Measurements from ENCODE around the gene SERINC5. TPM values are rescaled to one million over a fixed set of nuclear protein-coding genes. Genes with fewer than 3 reads are reported as not detected.

SERINC5 gene
- total RNA-seq, 4 donors from 2014 or later: 9.7 to 21.7 (median 17.3) TPM

- TF ChIP-seq, protein P1, sequence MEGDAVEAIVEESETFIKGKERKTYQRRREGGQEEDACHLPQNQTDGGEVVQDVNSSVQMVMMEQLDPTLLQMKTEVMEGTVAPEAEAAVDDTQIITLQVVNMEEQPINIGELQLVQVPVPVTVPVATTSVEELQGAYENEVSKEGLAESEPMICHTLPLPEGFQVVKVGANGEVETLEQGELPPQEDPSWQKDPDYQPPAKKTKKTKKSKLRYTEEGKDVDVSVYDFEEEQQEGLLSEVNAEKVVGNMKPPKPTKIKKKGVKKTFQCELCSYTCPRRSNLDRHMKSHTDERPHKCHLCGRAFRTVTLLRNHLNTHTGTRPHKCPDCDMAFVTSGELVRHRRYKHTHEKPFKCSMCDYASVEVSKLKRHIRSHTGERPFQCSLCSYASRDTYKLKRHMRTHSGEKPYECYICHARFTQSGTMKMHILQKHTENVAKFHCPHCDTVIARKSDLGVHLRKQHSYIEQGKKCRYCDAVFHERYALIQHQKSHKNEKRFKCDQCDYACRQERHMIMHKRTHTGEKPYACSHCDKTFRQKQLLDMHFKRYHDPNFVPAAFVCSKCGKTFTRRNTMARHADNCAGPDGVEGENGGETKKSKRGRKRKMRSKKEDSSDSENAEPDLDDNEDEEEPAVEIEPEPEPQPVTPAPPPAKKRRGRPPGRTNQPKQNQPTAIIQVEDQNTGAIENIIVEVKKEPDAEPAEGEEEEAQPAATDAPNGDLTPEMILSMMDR (IDR thresholded peaks at IDR 0.05; ENCODE audit: low read depth): no peak
Observed at GRCh38 chr5:80193401-80193800, 62.4 kb downstream of the SERINC5 start.

DNA sequence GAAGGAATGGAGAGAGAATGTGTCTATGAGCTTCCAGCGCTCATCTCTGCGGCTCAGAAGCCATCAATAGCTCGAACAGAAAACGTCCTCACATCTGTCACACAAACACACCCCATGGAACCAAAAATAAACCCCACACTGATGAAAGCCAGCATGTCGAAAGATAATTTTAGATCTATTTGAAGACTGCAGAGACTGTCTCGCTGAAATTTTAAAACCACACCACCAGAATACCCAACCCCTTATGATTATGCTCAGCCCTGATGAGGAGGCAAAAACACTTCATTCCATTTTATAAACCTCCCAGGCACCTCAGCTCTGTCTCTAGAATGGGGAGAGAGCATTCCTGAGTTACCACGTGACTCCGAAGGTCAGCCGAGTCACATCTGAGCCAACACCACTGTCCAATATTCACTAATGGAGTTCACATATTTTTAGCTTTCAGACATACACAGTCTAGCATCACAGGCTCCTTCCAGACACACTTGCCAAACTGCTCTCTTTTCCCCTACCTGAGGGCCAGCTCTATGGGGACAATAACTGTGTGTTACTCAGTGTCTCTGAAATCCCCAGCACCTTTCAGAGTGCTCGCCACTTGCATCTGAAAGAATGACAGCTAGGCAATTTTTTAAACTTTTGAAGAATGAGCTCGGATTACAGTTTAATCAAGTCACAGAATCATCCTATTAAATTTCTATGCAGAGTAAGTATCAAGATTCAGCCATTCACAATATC is 63.2 kb downstream of the SERINC5 start:
- TF ChIP-seq, protein P1 (IDR thresholded peaks at IDR 0.05; ENCODE audit: low read depth): no peak

- TF ChIP-seq, protein P1 (IDR thresholded peaks at IDR 0.05; ENCODE audit: low read depth): no peak
Observed at GRCh38 chr5:80191991-80192398, 63.9 kb downstream of the SERINC5 start.

GRCh38 chr5:80191397-80191796 is 64.5 kb downstream of the SERINC5 start:
- TF ChIP-seq, protein P1 (IDR thresholded peaks at IDR 0.05; ENCODE audit: low read depth): no peak

DNA sequence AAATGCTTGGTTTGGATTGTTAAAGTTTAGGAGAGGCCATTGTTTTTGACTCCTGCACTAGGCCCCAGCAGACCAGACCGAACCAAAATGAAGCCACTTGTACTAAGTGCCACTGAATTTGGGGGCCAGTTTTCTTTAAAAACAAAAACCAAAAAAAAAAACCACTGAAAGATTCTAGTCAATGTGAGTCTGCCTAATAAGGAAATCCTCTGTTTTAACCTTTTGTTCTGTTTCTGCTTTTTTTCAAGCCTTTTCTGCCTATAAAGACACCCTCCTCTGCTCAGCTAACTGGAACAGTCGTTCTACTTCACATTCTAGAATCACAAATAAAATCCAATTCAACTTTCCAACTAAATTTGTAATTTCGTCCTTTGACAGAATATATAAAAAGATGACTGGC is 64.9 kb downstream of the SERINC5 start:
- TF ChIP-seq, protein P1 (IDR thresholded peaks at IDR 0.05; ENCODE audit: low read depth): no peak

DNA sequence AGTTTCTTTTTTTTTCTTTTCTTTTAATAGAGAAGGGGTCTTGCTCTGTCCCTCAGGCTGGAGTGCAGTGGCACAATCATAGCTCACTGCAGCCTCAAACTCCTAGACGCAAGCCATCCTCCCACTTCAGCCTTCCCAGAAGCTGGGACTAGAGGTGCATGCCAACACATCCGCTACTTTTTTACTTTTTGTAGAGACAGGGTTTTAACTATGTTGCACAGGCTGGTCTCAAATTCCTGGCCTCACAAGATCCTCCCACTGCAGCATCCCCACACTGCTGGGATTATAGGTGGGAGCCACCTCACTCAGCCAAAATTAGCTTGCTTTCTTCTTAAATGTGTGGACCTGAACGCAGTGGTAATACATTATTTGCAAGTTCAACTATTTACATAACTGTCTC is 66.1 kb downstream of the SERINC5 start:
- TF ChIP-seq, protein P1 (IDR thresholded peaks at IDR 0.05; ENCODE audit: low read depth): no peak

- TF ChIP-seq, protein P1 (IDR thresholded peaks at IDR 0.05; ENCODE audit: low read depth): no peak
Observed at GRCh38 chr5:80189201-80189600, 66.6 kb downstream of the SERINC5 start.

Measured in subcutaneous adipose tissue (tissue), 4 donors.